Mesenchymal stem cell (in vitro differentiated cells and primary cell): ENCODE results near the gene NOVA1. TPM values are rescaled to one million over a fixed set of nuclear protein-coding genes. Genes with fewer than 3 reads are reported as not detected.
"Not testable (repeated sequence)": the region's sequence is repeated elsewhere in the genome, so short reads cannot be mapped to it uniquely, and the experiment has no call there.

Source experiments
- DNase-seq: peaks from one replicate; pipeline ENCODE4 v3.0.0-alpha.2; 2013
- H2AFZ ChIP-seq: one replicate; pipeline ENCODE4 v1.6.1; 2013; ENCODE audit warnings: low read depth, mild to moderate bottlenecking, control low read depth, inconsistent platforms, low read length, moderate library complexity
- H2AK5ac ChIP-seq: 2 replicates; pipeline ENCODE4 v1.6.1; 2013; ENCODE audit warnings: low read length, moderate library complexity, mild to moderate bottlenecking, inconsistent platforms; ENCODE audit not compliant: severe bottlenecking
- H2BK120ac ChIP-seq: one replicate; pipeline ENCODE4 v1.6.1; 2013; ENCODE audit warnings: low read depth, mild to moderate bottlenecking, inconsistent platforms, low read length, moderate library complexity
- H2BK12ac ChIP-seq, 2 experiments: one replicate each; pipeline ENCODE4 v1.6.1; 2013; ENCODE audit warnings: inconsistent platforms in 2 of 2, low read length in 2 of 2, mild to moderate bottlenecking in 2 of 2, moderate library complexity in 2 of 2, control low read depth in 1 of 2
- H2BK15ac ChIP-seq: one replicate; pipeline ENCODE4 v1.6.1; 2013; ENCODE audit warnings: mild to moderate bottlenecking, low read depth, inconsistent platforms; ENCODE audit not compliant: poor library complexity, severe bottlenecking
- H2BK5ac ChIP-seq: 2 replicates; pipeline ENCODE4 v1.6.1; 2013; ENCODE audit warnings: low read depth, mild to moderate bottlenecking, low read length, control low read depth, inconsistent platforms; ENCODE audit not compliant: poor library complexity, severe bottlenecking
- H3K14ac ChIP-seq, 2 experiments: one replicate each; pipeline ENCODE4 v1.6.1; 2013; ENCODE audit warnings: inconsistent platforms in 2 of 2, low read length in 2 of 2, control low read depth in 1 of 2, mild to moderate bottlenecking in 1 of 2, moderate library complexity in 1 of 2
- H3K18ac ChIP-seq, 2 experiments: one replicate each; pipeline ENCODE4 v1.6.1; 2013; ENCODE audit warnings: inconsistent platforms in 2 of 2, low read length in 2 of 2, control low read depth in 1 of 2, low read depth in 1 of 2, mild to moderate bottlenecking in 1 of 2
- H3K23ac ChIP-seq, 2 experiments: one replicate each; pipeline ENCODE4 v1.6.1; 2013; ENCODE audit warnings: inconsistent platforms in 2 of 2, low read length in 2 of 2, mild to moderate bottlenecking in 2 of 2, moderate library complexity in 2 of 2, control low read depth in 1 of 2
- H3K27ac ChIP-seq: 2 replicates; pipeline ENCODE4 v1.5.1; 2013; ENCODE audit warnings: mild to moderate bottlenecking, moderate library complexity, low read length, control low read depth, inconsistent platforms; ENCODE audit not compliant: poor library complexity, severe bottlenecking
- H3K27me3 ChIP-seq, 2 experiments: 2 replicates each; pipeline versions ENCODE4 v1.6.1 to v1.7.0; 2013; ENCODE audit warnings: low read length in 2 of 2, mild to moderate bottlenecking in 2 of 2, moderate library complexity in 2 of 2, control low read depth in 1 of 2, inconsistent platforms in 1 of 2; ENCODE audit not compliant: control insufficient read depth in 1 of 2, insufficient read depth in 1 of 2
- H3K36me3 ChIP-seq, 2 experiments: 2 replicates each; pipeline versions ENCODE4 v1.6.1 to v1.7.0; 2013; ENCODE audit warnings: low read length in 2 of 2, control low read depth in 1 of 2, inconsistent platforms in 1 of 2, low read depth in 1 of 2, mild to moderate bottlenecking in 1 of 2; ENCODE audit not compliant: insufficient read depth in 2 of 2, control insufficient read depth in 1 of 2
- H3K4ac ChIP-seq, 2 experiments: one replicate each; pipeline ENCODE4 v1.6.1; 2013; ENCODE audit warnings: inconsistent platforms in 2 of 2, low read length in 2 of 2, mild to moderate bottlenecking in 2 of 2, moderate library complexity in 2 of 2, control low read depth in 1 of 2, low read depth in 1 of 2
- H3K4me1 ChIP-seq: 2 replicates; pipeline ENCODE4 v1.6.1; 2013; ENCODE audit warnings: low read depth, low read length, control low read depth; ENCODE audit not compliant: control insufficient read depth, insufficient read depth
- H3K4me2 ChIP-seq: 2 replicates; pipeline ENCODE4 v1.6.1; 2013; ENCODE audit warnings: low read length, mild to moderate bottlenecking, inconsistent platforms; ENCODE audit not compliant: poor library complexity, severe bottlenecking
- H3K4me3 ChIP-seq, 2 experiments: 2 replicates each; pipeline versions ENCODE4 v1.5.1 to v1.7.0; 2013; ENCODE audit warnings: low read length in 2 of 2, mild to moderate bottlenecking in 2 of 2, control low read depth in 1 of 2, low read depth in 1 of 2; ENCODE audit not compliant: insufficient read depth in 1 of 2
- H3K79me1 ChIP-seq: replicated peaks from 2 replicates; pipeline ENCODE4 v1.6.1; 2013; ENCODE audit warnings: mild to moderate bottlenecking, control low read depth, low read length, inconsistent platforms; ENCODE audit not compliant: poor library complexity, severe bottlenecking
- H3K9ac ChIP-seq: 2 replicates; pipeline ENCODE4 v1.7.0; 2013; ENCODE audit warnings: mild to moderate bottlenecking, low read length, moderate library complexity
- H3K9me3 ChIP-seq: 2 replicates; pipeline ENCODE4 v1.7.0; 2013; ENCODE audit warnings: mild to moderate bottlenecking, low read length; ENCODE audit not compliant: control insufficient read depth
- H4K8ac ChIP-seq: one replicate; pipeline ENCODE4 v1.6.1; 2013; ENCODE audit warnings: inconsistent platforms, mild to moderate bottlenecking, low read length, moderate library complexity
- H4K91ac ChIP-seq: one replicate; pipeline ENCODE4 v1.6.1; 2013; ENCODE audit warnings: mild to moderate bottlenecking, low read length, inconsistent platforms
- WGBS: methylation state at CpG from one replicate; pipeline ENCODE4 v1.1.7; 2013; ENCODE audit warnings: mixed read lengths; 5-methylcytosine and 5-hydroxymethylcytosine counted together
- polyA plus RNA-seq, 2 experiments: library from polyadenylated mRNA; stranded (reverse); fragments of 200-250 nt; gene quantifications; one replicate each; pipeline ENCODE4 v1.2.3, GENCODE V29; 2013

The NOVA1 gene
- polyA plus RNA-seq (2013, experiment 1 of 2) = 8.4 TPM
- polyA plus RNA-seq (2013, experiment 2 of 2) = 8.1 TPM

DNA sequence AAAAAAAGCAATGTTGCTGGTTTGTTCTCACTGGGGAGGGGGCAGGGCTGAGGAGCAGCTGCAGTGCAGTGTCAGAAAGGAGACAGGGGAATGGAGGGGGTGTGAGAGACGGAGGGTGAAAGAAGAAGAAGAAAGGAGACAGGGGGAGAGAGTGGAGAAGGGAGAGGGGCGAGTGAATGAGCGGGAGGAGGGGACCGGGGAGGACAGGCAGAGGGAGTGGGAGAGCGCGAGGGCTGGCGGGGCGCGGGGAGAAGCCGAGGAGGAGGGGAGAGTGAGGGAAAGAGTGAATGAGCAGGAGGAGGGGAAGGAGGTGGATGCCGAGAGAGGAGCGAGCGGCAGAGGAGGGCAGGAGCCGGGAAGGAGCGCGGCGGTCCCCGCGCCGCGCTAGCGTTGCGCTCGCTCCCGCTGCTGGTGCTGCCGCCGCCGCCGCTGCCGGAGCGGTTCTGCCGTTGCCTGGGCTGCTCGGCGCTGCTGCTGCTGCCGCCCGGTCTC lies at the start of gene NOVA1:
Gene NOVA1, minus strand, starts transcription at position 445 of the 492 bp plus-strand sequence. CDS start 597 bp downstream, outside the sequence.
- Histone ChIP-seq H2BK12ac (peak within 1 kb of the TSS in 1 of 2 experiments; percentile 63), H3K27me3 (no peaks in the 10 kb centered on the region), H3K4me2 (peak within 1 kb of the TSS; percentile 83), H3K79me1 (peaks cover 1% of the 10 kb centered on the region), H3K4me3 (peak within 1 kb of the TSS; percentile 91 to 94), H4K91ac (peak within 1 kb of the TSS; percentile 75), H2BK120ac (peak within 1 kb of the TSS; percentile 89), H4K8ac (peak within 1 kb of the TSS; percentile 49), H3K27ac (peak within 1 kb of the TSS; percentile 84), H2BK5ac (peak within 1 kb of the TSS; percentile 81), H3K9me3 (no peaks in the 10 kb centered on the region), H3K4ac (peak within 1 kb of the TSS; percentile 82 to 87), H3K18ac (peak within 1 kb of the TSS; percentile 79 to 97), H3K36me3 (peaks cover 0 to 3% of the 10 kb centered on the region in 2 experiments), H2BK15ac (peak within 1 kb of the TSS; percentile 80), H2AFZ (peak within 1 kb of the TSS; percentile 98), H3K4me1 (no peaks in the 10 kb centered on the region), H3K14ac (peak within 1 kb of the TSS in 1 of 2 experiments; percentile 95), H2AK5ac (no peak within 1 kb of the TSS), H3K9ac (peak within 1 kb of the TSS; percentile 92), H3K23ac (peak within 1 kb of the TSS in 1 of 2 experiments; percentile 56)
- no peak for DNase-seq
- WGBS = under 1% methylated on average over 10 of the region's 36 CpGs

DNA sequence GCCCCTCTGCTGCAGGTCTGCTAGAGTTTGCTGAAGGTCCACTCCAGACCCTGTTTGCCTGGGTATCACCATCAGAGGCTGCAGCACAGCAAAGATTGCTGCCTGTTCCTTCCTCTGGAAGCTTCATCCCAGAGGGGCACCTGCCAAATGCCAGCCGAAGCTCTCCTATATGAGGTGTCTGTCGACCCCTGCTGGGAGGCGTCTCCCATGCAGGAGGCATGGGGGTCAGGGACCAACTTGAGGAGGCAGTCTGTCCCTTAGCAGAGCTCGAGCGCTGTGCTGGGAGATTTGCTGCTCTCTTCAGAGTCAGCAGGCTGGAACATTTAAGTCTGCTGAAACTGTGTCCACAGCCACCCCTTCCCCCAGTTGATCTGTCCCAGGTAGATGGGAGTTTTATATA lies 47.2 kb upstream of the NOVA1 start:
- not testable (repeated sequence) for H2BK12ac ChIP-seq, H3K14ac ChIP-seq, H3K27me3 ChIP-seq, H3K4me2 ChIP-seq, H3K4me3 ChIP-seq, H3K23ac ChIP-seq, H3K4ac ChIP-seq, H2BK5ac ChIP-seq, H2AK5ac ChIP-seq, H2AFZ ChIP-seq, H3K9me3 ChIP-seq, DNase-seq, H3K36me3 ChIP-seq, H3K27ac ChIP-seq, H2BK120ac ChIP-seq, H3K79me1 ChIP-seq, H3K4me1 ChIP-seq, H3K9ac ChIP-seq, H4K8ac ChIP-seq, H4K91ac ChIP-seq, H2BK15ac ChIP-seq, H3K18ac ChIP-seq
- WGBS = 85% methylated on average over 5 of the region's 5 CpGs

- Histone ChIP-seq H3K14ac (no peak overlapping the region), H3K4ac (no peak overlapping the region), H3K9ac (peak overlapping the region; percentile 53), H2BK5ac (no peak overlapping the region), H3K23ac (no peak overlapping the region), H3K4me1 (no peaks in the 10 kb centered on the region), H3K27me3 (no peaks in the 10 kb centered on the region), H3K4me2 (no peak overlapping the region), H3K79me1 (no peaks in the 10 kb centered on the region), H4K91ac (no peak overlapping the region), H2BK15ac (no peak overlapping the region), H3K27ac (no peak overlapping the region), H2AFZ (no peak overlapping the region), H3K9me3 (no peaks in the 10 kb centered on the region), H3K4me3 (peak overlapping the region in 1 of 2 experiments; percentile 50), H4K8ac (no peak overlapping the region), H2BK12ac (no peak overlapping the region), H2AK5ac (no peak overlapping the region), H3K36me3 (no peaks in the 10 kb centered on the region), H3K18ac (no peak overlapping the region), H2BK120ac (no peak overlapping the region)
- WGBS = 71% methylated on average over 4 of the region's 5 CpGs
- DNase-seq = no peak
These were observed 38.7 kb upstream of the NOVA1 start for GRCh38 chr14:26636561-26636960.

- not testable (repeated sequence) for H4K91ac ChIP-seq, H3K36me3 ChIP-seq, H3K4me2 ChIP-seq, H2AK5ac ChIP-seq, H3K4me3 ChIP-seq, H2BK5ac ChIP-seq, H3K4ac ChIP-seq, H3K18ac ChIP-seq, H3K23ac ChIP-seq, H3K14ac ChIP-seq, H2BK15ac ChIP-seq, H4K8ac ChIP-seq, H3K9ac ChIP-seq, H3K4me1 ChIP-seq, H2BK12ac ChIP-seq, H3K79me1 ChIP-seq, H3K27ac ChIP-seq, H3K27me3 ChIP-seq, H3K9me3 ChIP-seq, DNase-seq, H2BK120ac ChIP-seq, H2AFZ ChIP-seq
- WGBS = 94% methylated on average over 19 of the region's 25 CpGs
These were observed 37.1 kb upstream of the NOVA1 start for GRCh38 chr14:26634946-26635345.
